Measurements from ENCODE around the gene TIGAR.

Gene TIGAR

DNA sequence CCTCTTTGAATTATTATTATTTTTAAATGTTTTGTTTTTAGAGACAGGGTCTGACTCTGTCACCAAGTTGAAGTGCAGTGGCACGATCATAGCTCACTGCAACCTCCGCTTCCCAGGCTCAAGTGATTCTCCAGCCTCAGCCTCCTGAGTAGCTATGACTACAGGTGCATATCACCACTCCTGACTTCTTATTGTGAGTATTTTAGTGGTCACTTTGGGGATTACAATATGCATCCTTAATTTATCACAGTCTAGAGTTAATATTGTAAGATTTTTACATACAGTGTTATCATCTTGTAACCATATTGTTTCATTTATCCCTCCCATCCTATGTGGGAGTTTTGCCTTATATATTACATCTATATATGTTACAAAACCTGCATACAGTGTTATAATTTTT is 45.1 kb downstream of the TIGAR start:
- in situ Hi-C loops (cut with MboI; ENCODE audit: low sequenced_read_pairs, unreplicated experiment) = no loop called here
- no peak for TF ChIP-seq CTCF (IDR thresholded peaks at IDR 0.05; ENCODE audit: borderline replicate concordance, control extremely low read depth, extremely low read depth, insufficient read depth, missing control alignments)
- DNase-seq (ENCODE audit: low spot score) = no peak

DNA sequence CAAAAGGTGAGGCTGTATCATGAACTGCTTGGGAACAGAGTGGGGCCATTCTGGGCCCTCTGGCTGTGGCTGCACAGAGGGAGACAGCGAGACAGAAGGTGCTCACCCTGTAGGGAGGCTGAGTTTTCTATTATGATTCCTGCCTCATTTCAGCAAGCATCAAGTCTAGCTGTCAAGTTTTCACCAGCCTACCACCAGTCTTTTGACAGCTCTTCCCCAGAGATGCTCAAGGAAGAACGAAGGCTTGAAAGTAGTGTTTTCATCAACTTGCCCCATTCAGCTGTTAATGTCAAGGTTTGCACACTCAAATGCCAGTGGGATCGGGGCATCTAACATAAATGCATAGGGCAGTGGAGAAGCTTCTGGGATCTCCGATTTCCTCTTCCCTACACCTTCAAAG is 48.5 kb downstream of the TIGAR start:
- DNase-seq (ENCODE audit: low spot score) = no peak
- in situ Hi-C loops (cut with MboI; ENCODE audit: low sequenced_read_pairs, unreplicated experiment) = no loop called here
- no peak for TF ChIP-seq CTCF (IDR thresholded peaks at IDR 0.05; ENCODE audit: borderline replicate concordance, control extremely low read depth, extremely low read depth, insufficient read depth, missing control alignments)

DNA sequence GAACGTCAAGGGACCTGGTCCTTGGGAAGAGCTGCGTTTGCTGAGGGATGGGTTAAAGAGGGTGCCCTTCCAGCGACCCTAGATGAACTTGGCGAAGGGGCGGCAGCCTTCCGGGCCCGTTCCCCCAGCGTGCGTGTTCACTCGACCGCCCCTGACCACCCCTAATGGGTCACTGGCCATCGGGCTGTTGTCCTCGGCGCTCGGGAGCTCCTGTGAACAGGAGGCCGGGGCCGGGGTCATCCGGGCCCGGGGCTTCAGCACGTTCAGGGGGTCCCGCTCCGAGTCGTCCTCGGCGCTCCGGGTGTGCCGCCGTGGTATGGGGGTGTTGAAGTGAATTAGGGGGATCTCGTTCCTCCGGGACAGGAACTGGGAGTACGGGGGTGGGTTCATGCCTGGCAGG is 49.3 kb downstream of the TIGAR start:
- TF ChIP-seq CTCF (IDR thresholded peaks at IDR 0.05; ENCODE audit: borderline replicate concordance, control extremely low read depth, extremely low read depth, insufficient read depth, missing control alignments) = no peak
- DNase-seq (ENCODE audit: low spot score) = no peak
- in situ Hi-C loops (cut with MboI; ENCODE audit: low sequenced_read_pairs, unreplicated experiment) = no loop called here

DNA sequence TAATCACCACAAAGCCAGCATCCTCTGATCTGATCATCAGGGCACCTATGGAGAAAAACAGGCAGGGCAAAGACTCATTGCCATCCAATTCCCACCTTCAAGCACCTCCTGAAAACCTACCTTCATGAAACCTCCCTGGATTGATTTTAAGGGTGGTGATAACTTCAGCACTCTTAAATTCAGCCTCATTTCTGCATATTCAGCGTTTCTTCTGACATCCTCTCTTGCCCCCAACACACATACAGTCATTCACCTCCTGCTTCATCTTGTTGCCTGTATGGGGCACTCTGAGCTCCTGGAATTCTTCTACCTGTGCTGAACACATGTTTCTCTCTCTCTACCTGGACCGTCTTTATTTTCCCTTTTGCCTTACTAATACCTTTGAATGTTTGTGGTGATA is 51.6 kb downstream of the TIGAR start:
- in situ Hi-C loops (cut with MboI; ENCODE audit: low sequenced_read_pairs, unreplicated experiment) = no loop called here
- DNase-seq (ENCODE audit: low spot score) = no peak
- TF ChIP-seq CTCF (IDR thresholded peaks at IDR 0.05; ENCODE audit: borderline replicate concordance, control extremely low read depth, extremely low read depth, insufficient read depth, missing control alignments) = no peak

DNA sequence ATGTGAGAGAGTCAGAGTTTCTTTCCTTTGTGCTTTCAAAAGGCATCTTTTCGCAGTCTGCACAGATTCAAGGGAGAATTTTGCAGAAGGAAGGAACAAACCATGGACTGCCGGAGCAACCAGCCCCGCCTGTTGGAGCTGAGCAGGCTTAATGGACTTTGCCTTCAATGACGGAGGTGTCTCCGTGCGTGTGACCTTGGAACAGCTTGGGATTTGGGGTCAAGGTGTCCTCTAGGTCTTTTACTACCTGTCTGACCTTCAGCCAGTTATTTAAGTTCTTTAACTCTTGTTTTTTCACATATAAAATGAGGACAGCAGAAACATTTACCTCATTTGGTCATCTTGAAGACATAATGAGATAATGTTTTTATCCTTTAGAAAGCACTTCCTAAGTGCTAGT is 54.4 kb downstream of the TIGAR start:
- in situ Hi-C loops (cut with MboI; ENCODE audit: low sequenced_read_pairs, unreplicated experiment) = no loop called here
- no peak for TF ChIP-seq CTCF (IDR thresholded peaks at IDR 0.05; ENCODE audit: borderline replicate concordance, control extremely low read depth, extremely low read depth, insufficient read depth, missing control alignments)
- no peak for DNase-seq (ENCODE audit: low spot score)

DNA sequence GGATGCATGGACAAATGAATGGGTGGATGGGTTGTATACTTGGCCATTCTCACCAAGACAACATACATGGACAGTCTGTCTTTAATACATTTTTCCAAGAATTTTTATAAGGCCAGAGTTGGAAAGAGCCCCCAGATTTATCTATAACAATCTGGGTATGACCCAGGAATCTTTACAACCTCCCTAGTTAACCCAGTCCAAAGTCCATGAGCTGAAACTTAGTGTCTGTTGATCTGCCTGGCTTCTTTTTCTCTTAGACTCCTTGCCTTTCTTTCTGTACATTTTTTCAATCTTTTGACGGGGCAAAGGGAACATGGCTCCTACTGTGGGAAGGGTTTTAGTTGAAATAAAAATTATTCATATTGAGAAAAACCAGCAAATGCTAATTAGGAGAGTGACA is 57.8 kb downstream of the TIGAR start:
- no peak for DNase-seq (ENCODE audit: low spot score)
- in situ Hi-C loops (cut with MboI; ENCODE audit: low sequenced_read_pairs, unreplicated experiment) = no loop called here
- TF ChIP-seq CTCF (IDR thresholded peaks at IDR 0.05; ENCODE audit: borderline replicate concordance, control extremely low read depth, extremely low read depth, insufficient read depth, missing control alignments) = no peak

- no peak for DNase-seq (ENCODE audit: low spot score)
- in situ Hi-C loops (cut with MboI; ENCODE audit: low sequenced_read_pairs, unreplicated experiment) = no loop called here
- TF ChIP-seq CTCF (IDR thresholded peaks at IDR 0.05; ENCODE audit: borderline replicate concordance, control extremely low read depth, extremely low read depth, insufficient read depth, missing control alignments) = no peak
These were observed 58.4 kb downstream of the TIGAR start, which contains the start of gene FGF23 for GRCh38 chr12:4379405-4379804. FGF23 (minus strand) TSS chr12:4379712; CDS start chr12:4379582, 130 bp downstream.

Data from GM13976 (cell line).